GM12878 (cell line): ENCODE measurements around the gene MUC7. TPM values are rescaled to one million over a fixed set of nuclear protein-coding genes. Genes with fewer than 3 reads are reported as not detected.

ENCODE experiments used
- ATAC-seq: fragments of 200-7000 bp; cut with Tn5 transposase; 3 replicates; pipeline ENCODE4 v1.9.1; 2020; ENCODE audit warnings: mild to moderate bottlenecking, moderate library complexity
- BruUV-seq: library from RNA; stranded (reverse); fragments of 400-500 nt; replicated peaks from 2 replicates; lab custom pipeline; 2021; lab: Mats Ljungman, UMichigan
- CTCF ChIA-PET: fragments of 300-600 bp; sonication (Branson Sonifier 250); formaldehyde crosslinking; extraction: SDS; loops from one replicate; lab custom pipeline; 2021; ENCODE audit warnings: inconsistent platforms; lab: Yijun Ruan, JAX
- POLR2A ChIA-PET: fragments of 350-600 bp; formaldehyde crosslinking; extraction: SDS; loops from one replicate; lab custom pipeline; 2021; ENCODE audit warnings: inconsistent platforms; lab: Charles Lee
- RAD21 ChIA-PET: fragments of 300-600 bp; sonication (Branson Sonifier 250); formaldehyde crosslinking; loops from one replicate; lab custom pipeline; 2023; ENCODE audit warnings: antibody characterized with exemption; ENCODE audit not compliant: unreplicated experiment; lab: Charles Lee
- SMC1A ChIA-PET: fragments of 300-600 bp; sonication (Branson Sonifier 250); formaldehyde crosslinking; loops from one replicate; lab custom pipeline; 2023; ENCODE audit not compliant: unreplicated experiment, uncharacterized antibody; lab: Charles Lee
- DNase-seq: peaks from one replicate; pipeline ENCODE4 v3.0.0-alpha.2; 2011; ENCODE audit warnings: low read depth, low spot score
- FAIRE-seq: peaks from 3 replicates; lab custom pipeline; 2011; peaks lifted over from hg19 to GRCh38; lab: Jason Lieb, UNC
- H2AFZ ChIP-seq: 2 replicates; pipeline ENCODE4 v1.6.0; 2011; ENCODE audit warnings: low read depth, low read length, control low read depth; ENCODE audit not compliant: control insufficient read depth
- H3K27ac ChIP-seq: 2 replicates; pipeline ENCODE4 v1.5.1; 2011; ENCODE audit warnings: control low read depth; ENCODE audit not compliant: control insufficient read depth, insufficient read depth
- H3K27me3 ChIP-seq, 2 experiments: replicated peaks in 1 of 2; 2 replicates each; pipeline versions ENCODE4 v1.6.0 to v1.6.1; 2011; ENCODE audit warnings: low read length in 1 of 2; ENCODE audit not compliant: control insufficient read depth in 2 of 2, insufficient read depth in 2 of 2
- H3K36me3 ChIP-seq, 2 experiments: 2 replicates each; pipeline ENCODE4 v1.5.1; 2011; ENCODE audit warnings: low read length in 1 of 2; ENCODE audit not compliant: control insufficient read depth in 2 of 2, insufficient read depth in 2 of 2
- H3K4me1 ChIP-seq: 2 replicates; pipeline ENCODE4 v1.6.1; 2011; ENCODE audit warnings: mild to moderate bottlenecking, low read length, moderate library complexity, mixed read lengths; ENCODE audit not compliant: control insufficient read depth, insufficient read depth
- H3K4me2 ChIP-seq: 2 replicates; pipeline ENCODE4 v1.6.0; 2011; ENCODE audit warnings: control low read depth; ENCODE audit not compliant: control insufficient read depth, insufficient read depth
- H3K4me3 ChIP-seq: fragments of 200-600 bp; sonication (generic); 2 replicates; pipeline ENCODE4 v1.5.1; 2016
- H3K79me2 ChIP-seq: 2 replicates; pipeline ENCODE4 v1.6.0; 2011; ENCODE audit warnings: low read length; ENCODE audit not compliant: control insufficient read depth, insufficient read depth
- H3K9ac ChIP-seq: 2 replicates; pipeline ENCODE4 v1.8.0; 2011; ENCODE audit warnings: low read length, control low read depth, mixed read lengths; ENCODE audit not compliant: control insufficient read depth, insufficient read depth
- H3K9me3 ChIP-seq: replicated peaks from 3 replicates; pipeline ENCODE4 v1.5.1; 2011; ENCODE audit warnings: mild to moderate bottlenecking, low read length; ENCODE audit not compliant: control insufficient read depth, insufficient read depth
- H4K20me1 ChIP-seq: 2 replicates; pipeline ENCODE4 v1.6.0; 2011; ENCODE audit not compliant: control insufficient read depth, insufficient read depth
- BHLHE40 ChIP-seq, 2 experiments: fragments of 450-650 bp in 1 of 2; IDR thresholded peaks; 2 replicates each; pipeline ENCODE4 v1.6.1; 2011 to 2017; ENCODE audit warnings: low read depth in 2 of 2, borderline replicate concordance in 1 of 2, improper control_type of control experiment in 1 of 2, low read length in 1 of 2, mild to moderate bottlenecking in 1 of 2
- CBX3 ChIP-seq: fragments of 200-600 bp; sonication (generic); IDR thresholded peaks from 2 replicates; pipeline ENCODE4 v1.6.1; 2016; ENCODE audit warnings: low read depth, borderline replicate concordance
- CREM ChIP-seq: IDR thresholded peaks from 2 replicates; pipeline ENCODE4 v1.6.1; 2014; ENCODE audit warnings: antibody characterized with exemption, low read depth
- E4F1 ChIP-seq: fragments of 450-650 bp; IDR thresholded peaks from 2 replicates; pipeline ENCODE4 v1.6.1; 2018; ENCODE audit warnings: borderline replicate concordance, mild to moderate bottlenecking; ENCODE audit not compliant: partially characterized antibody
- SKIL ChIP-seq: fragments of 450-650 bp; IDR thresholded peaks from 2 replicates; pipeline ENCODE4 v1.6.1; 2017; ENCODE audit warnings: mild to moderate bottlenecking, low read depth, inconsistent platforms; ENCODE audit not compliant: poor library complexity, severe bottlenecking
- SREBF2 ChIP-seq: IDR thresholded peaks from 2 replicates; pipeline ENCODE4 v1.6.1; 2012; ENCODE audit warnings: mild to moderate bottlenecking, low read length
- TCF12 ChIP-seq: IDR thresholded peaks from 2 replicates; pipeline ENCODE4 v1.6.1; 2011; ENCODE audit warnings: low read depth, mild to moderate bottlenecking, low read length
- ZBTB4 ChIP-seq: fragments of 450-650 bp; formaldehyde crosslinking; IDR thresholded peaks from 2 replicates; pipeline ENCODE4 v1.4.0; 2022; ENCODE audit warnings: mild to moderate bottlenecking, moderate library complexity
- WGBS: methylation state at CpG from one replicate; pipeline ENCODE4 v1.1.6; 2016; ENCODE audit warnings: low lambda C conversion rate; ENCODE audit not compliant: insufficient replicate concordance, insufficient coverage; ENCODE audit errors: missing lambda C conversion rate; 5-methylcytosine and 5-hydroxymethylcytosine counted together
- in situ Hi-C: fragments of 300-500 bp; cut with MboI; formaldehyde crosslinking; loops from 9 replicates; pipeline ENCODE4 v1.14.3; 2018; ENCODE audit warnings: mixed read lengths
- intact Hi-C: fragments of 100-400 bp; cut with micrococcal nuclease; formaldehyde crosslinking; loops from one replicate; pipeline ENCODE4 v1.14.2; 2022; ENCODE audit not compliant: unreplicated experiment
- polyA plus RNA-seq, 11 experiments: library from polyadenylated mRNA; depleted of rRNA in 4 of 11; unstranded in 6 of 11; stranded (reverse) in 5 of 11; fragments of >200 nt; fragmentation: Nextera tagmentation in 4 of 11; fragmentation: Illumina TruSeq in 1 of 11; extraction: Ambion mirVana in 4 of 11; extraction: Trizol in 1 of 11; gene quantifications; 1 replicate in 1 of 11; 2 replicates in 10 of 11; pipeline versions ENCODE4 v1.2.1 to v1.2.3, GENCODE V29; 2011 to 2016; ENCODE audit warnings: inconsistent platforms in 2 of 11, missing spikeins in 2 of 11, low read depth in 1 of 11
- total RNA-seq, 4 experiments: library from RNA; depleted of rRNA in 3 of 4; stranded (reverse); fragments of >200 nt in 3 of 4; fragmentation: Illumina TruSeq in 1 of 4; extraction: Trizol in 1 of 4; gene quantifications; 2 replicates each; pipeline versions ENCODE4 v1.2.1 to v1.2.3, GENCODE V29; 2013 to 2021

MUC7 gene
- total and polyA plus RNA-seq, 10 of the 15 experiments (the other 5 are each of a cell fraction or from before 2014, with no cell fraction given), result not detected

GRCh38 chr4:70442474-70442873 lies 29.5 kb upstream of the MUC7 start:
- Histone ChIP-seq H4K20me1 (no peaks in the 10 kb centered on the region), H3K4me2 (no peak overlapping the region), H3K36me3 (no peaks in the 10 kb centered on the region), H2AFZ (no peak overlapping the region), H3K4me1 (no peaks in the 10 kb centered on the region), H3K27ac (no peak overlapping the region)
- FAIRE-seq, result no peak
- in situ Hi-C loops, result no loop called here
- ATAC-seq, result no peak
- CTCF ChIA-PET, result no interaction called here
- SMC1A ChIA-PET, result no interaction called here
- no peak for DNase-seq
- no TSS peak for BruUV-seq
- POLR2A ChIA-PET, result no interaction called here
- TF ChIP-seq ZBTB4 (CRISPR knock-in tag), result no peak
- no peak for TF ChIP-seq CBX3
- no peak for TF ChIP-seq CREM
- TF ChIP-seq, all 136 proteins: peak for 0
- H3K79me2 ChIP-seq, result no peaks in the 10 kb centered on the region
- no peak overlapping the region for H3K9ac ChIP-seq
- no peaks in the 10 kb centered on the region for H3K9me3 ChIP-seq
- no peaks in the 10 kb centered on the region for H3K27me3 ChIP-seq
- H3K4me3 ChIP-seq, result no peak overlapping the region
- RAD21 ChIA-PET, result no interaction called here
- intact Hi-C loops, result no loop called here

- Histone ChIP-seq H3K4me1 (no peaks in the 10 kb centered on the region), H3K4me2 (no peak overlapping the region), H3K9me3 (no peaks in the 10 kb centered on the region), H3K36me3 (no peaks in the 10 kb centered on the region), H4K20me1 (no peaks in the 10 kb centered on the region), H3K4me3 (no peak overlapping the region), H3K27me3 (no peaks in the 10 kb centered on the region), H3K27ac (no peak overlapping the region), H2AFZ (no peak overlapping the region), H3K9ac (no peak overlapping the region), H3K79me2 (no peaks in the 10 kb centered on the region)
- in situ Hi-C loops (no loop called here), intact Hi-C loops (no loop called here)
- DNase-seq (no peak), FAIRE-seq (no peak), ATAC-seq (no peak)
- ChIA-PET CTCF (no interaction called here), POLR2A (no interaction called here), RAD21 (no interaction called here), SMC1A (no interaction called here)
- no TSS peak for BruUV-seq
- 48% methylated on average over 5 of the region's 5 CpGs for WGBS
- TF ChIP-seq TCF12 (no peak), CREM (no peak), E4F1 (no peak), BHLHE40 (IDR thresholded peaks at IDR 0.05; ENCODE audit: borderline replicate concordance in 1 of 2, low read depth in 2 of 2, low read length in 1 of 2) (no peak), SKIL (no peak), SREBF2 (no peak)
These were observed 28.7 kb upstream of the MUC7 start for GRCh38 chr4:70443329-70443728.
